Retinal pigment epithelial cell (primary cell): ENCODE data around the gene TTF2.

Experiments
- DNase-seq: peaks from one replicate; pipeline ENCODE4 v3.0.0-alpha.2; 2010; ENCODE audit warnings: low read depth
- H3K4me3 ChIP-seq: 2 replicates; pipeline ENCODE4 v1.5.1; 2011; ENCODE audit warnings: mild to moderate bottlenecking, low read length, control low read depth, moderate library complexity
- CTCF ChIP-seq: conservative IDR thresholded peaks from 2 replicates; pipeline ENCODE4 v1.5.1; 2011; ENCODE audit warnings: low read depth, low read length, control low read depth, inconsistent platforms

Gene TTF2

GRCh38 chr1:117124661-117125060 is 64.5 kb downstream of the TTF2 start:
- H3K4me3 ChIP-seq: no peak overlapping the region
- no peak for DNase-seq
- TF ChIP-seq CTCF: no peak

GRCh38 chr1:117127795-117128194 is 67.7 kb downstream of the TTF2 start:
- no peak overlapping the region for H3K4me3 ChIP-seq
- no peak for DNase-seq
- no peak for TF ChIP-seq CTCF

- TF ChIP-seq CTCF: peak; percentile 50
Observed at GRCh38 chr1:117128323-117129079, 68.4 kb downstream of the TTF2 start.

GRCh38 chr1:117130526-117130925 is 70.4 kb downstream of the TTF2 start:
- no peak for DNase-seq
- H3K4me3 ChIP-seq: no peak overlapping the region
- no peak for TF ChIP-seq CTCF

More at GRCh38 chr1:117128323-117129079, 68.4 kb downstream of the TTF2 start:
- H3K4me3 ChIP-seq: no peak overlapping the region
- DNase-seq: no peak

GRCh38 chr1:117135329-117135728 is 75.2 kb downstream of the TTF2 start:
- no peak for TF ChIP-seq CTCF
- DNase-seq: no peak

GRCh38 chr1:117136749-117137148 is 76.6 kb downstream of the TTF2 start:
- no peak overlapping the region for H3K4me3 ChIP-seq
- TF ChIP-seq CTCF: no peak
- no peak for DNase-seq

More at GRCh38 chr1:117135329-117135728, 75.2 kb downstream of the TTF2 start:
- no peak overlapping the region for H3K4me3 ChIP-seq

- TF ChIP-seq CTCF: no peak
- no peak for DNase-seq
- H3K4me3 ChIP-seq: no peak overlapping the region
Observed at GRCh38 chr1:117137281-117137855, 77.2 kb downstream of the TTF2 start.
